Neural cell (in vitro differentiated cells): ENCODE results near the gene VIT.

Experiments used
- CTCF ChIP-seq: fragments of 450-650 bp; IDR thresholded peaks from 2 replicates; pipeline ENCODE4 v1.5.1; 2014; ENCODE audit warnings: antibody characterized with exemption, mild to moderate bottlenecking, moderate library complexity; ENCODE audit not compliant: poor library complexity, severe bottlenecking
- EP300 ChIP-seq: fragments of 450-650 bp; conservative IDR thresholded peaks from 2 replicates; pipeline ENCODE4 v1.6.1; 2014; ENCODE audit warnings: antibody characterized with exemption, mild to moderate bottlenecking, moderate library complexity; ENCODE audit not compliant: poor library complexity, severe bottlenecking
- EZH2 ChIP-seq: fragments of 200-600, 300-800 bp; shearing (Covaris generic), sonication (generic); IDR thresholded peaks from 2 replicates; pipeline ENCODE4 v1.6.1; 2014; ENCODE audit warnings: antibody characterized with exemption, low read length, borderline replicate concordance, mild to moderate bottlenecking; ENCODE audit not compliant: insufficient read depth, poor library complexity, severe bottlenecking
- MXI1 ChIP-seq: fragments of 450-650 bp; conservative IDR thresholded peaks from 2 replicates; pipeline ENCODE4 v1.6.1; 2014; ENCODE audit warnings: antibody characterized with exemption, mild to moderate bottlenecking; ENCODE audit not compliant: poor library complexity, severe bottlenecking
- POLR2AphosphoS5 ChIP-seq: IDR thresholded peaks from 2 replicates; pipeline ENCODE4 v1.6.1; 2012
- RAD21 ChIP-seq: fragments of 450-650 bp; conservative IDR thresholded peaks from 2 replicates; pipeline ENCODE4 v1.6.1; 2014; ENCODE audit warnings: antibody characterized with exemption, mild to moderate bottlenecking, moderate library complexity
- REST ChIP-seq: IDR thresholded peaks from 2 replicates; pipeline ENCODE4 v1.6.1; 2012; ENCODE audit warnings: borderline replicate concordance
- SMC3 ChIP-seq: fragments of 450-650 bp; conservative IDR thresholded peaks from 2 replicates; pipeline ENCODE4 v1.6.1; 2014; ENCODE audit warnings: antibody characterized with exemption, mild to moderate bottlenecking, moderate library complexity; ENCODE audit not compliant: poor library complexity
- TAF1 ChIP-seq: IDR thresholded peaks from 2 replicates; pipeline ENCODE4 v1.6.1; 2012; ENCODE audit warnings: low read depth

- no peak for TF ChIP-seq EZH2
- no peak for TF ChIP-seq REST
- no peak for TF ChIP-seq CTCF
- TF ChIP-seq EP300, result no peak
- no peak for TF ChIP-seq POLR2AphosphoS5
- no peak for TF ChIP-seq TAF1
- no peak for TF ChIP-seq RAD21
- no peak for TF ChIP-seq MXI1
- TF ChIP-seq SMC3, result no peak
Observed at GRCh38 chr2:36800381-36800780, 103.9 kb downstream of the VIT start.
